ENCODE data around the gene SHOC2. TPM values are rescaled to one million over a fixed set of nuclear protein-coding genes. Genes with fewer than 3 reads are reported as not detected.

The SHOC2 gene
- total RNA-seq, 2 experiments from 2014 or later: 24.9 to 27.2 TPM

- CTCF ChIA-PET: interaction anchor here (0.7 to 1.3 kb wide), 5 partner anchors 12 to 39 kb away, joined by 3 to 7 read pairs (median 4); no protein-coding TSS in a partner anchor
- no peak for DNase-seq
- no peaks in the 10 kb centered on the region for H3K9me3 Mint-ChIP-seq
- H3K4me3 Mint-ChIP-seq: no peak overlapping the region
- H3K27me3 Mint-ChIP-seq (ENCODE audit: low read depth): no peaks in the 10 kb centered on the region
- no peak overlapping the region for H3K27ac Mint-ChIP-seq
- peaks cover 76% of the 10 kb centered on the region for H3K4me1 Mint-ChIP-seq (ENCODE audit: low read depth)
- H3K36me3 Mint-ChIP-seq (ENCODE audit: low read depth): peaks cover 24% of the 10 kb centered on the region
- intact Hi-C loops (cut with micrococcal nuclease): loop anchor here (1.0 kb wide), 1 partner anchor 8 kb away; no protein-coding TSS in a partner anchor
These were observed 37.5 kb upstream of the SHOC2 start for GRCh38 chr10:110881905-110882304.

- intact Hi-C loops (cut with micrococcal nuclease): loop anchor here (1.0 kb wide), 1 partner anchor 19 kb away; no protein-coding TSS in a partner anchor
- Mint-ChIP-seq H3K36me3 (ENCODE audit: low read depth) (peaks cover 31% of the 10 kb centered on the region), H3K27me3 (ENCODE audit: low read depth) (no peaks in the 10 kb centered on the region), H3K4me1 (ENCODE audit: low read depth) (peaks cover 70% of the 10 kb centered on the region), H3K9me3 (no peaks in the 10 kb centered on the region), H3K27ac (peak overlapping the region; percentile 39), H3K4me3 (peak overlapping the region; percentile 11)
- CTCF ChIA-PET: interaction anchor here (1.0 to 2.1 kb wide), 3 partner anchors 9 to 18 kb away, joined by 5 to 7 read pairs (median 7); no protein-coding TSS in a partner anchor
- DNase-seq: no peak
These were observed 35.5 kb upstream of the SHOC2 start for GRCh38 chr10:110883924-110884323.

GRCh38 chr10:110885932-110886674 is 33.3 kb upstream of the SHOC2 start:
- H3K9me3 Mint-ChIP-seq: no peaks in the 10 kb centered on the region
- H3K4me3 Mint-ChIP-seq: no peak overlapping the region
- H3K27me3 Mint-ChIP-seq (ENCODE audit: low read depth): no peaks in the 10 kb centered on the region
- CTCF ChIA-PET: interaction anchor here (0.7 to 1.6 kb wide), 3 partner anchors 10 to 76 kb away, joined by 3 to 8 read pairs (median 5); no protein-coding TSS in a partner anchor
- peaks cover 60% of the 10 kb centered on the region for H3K4me1 Mint-ChIP-seq (ENCODE audit: low read depth)
- DNase-seq: no peak
- peaks cover 37% of the 10 kb centered on the region for H3K36me3 Mint-ChIP-seq (ENCODE audit: low read depth)
- intact Hi-C loops (cut with micrococcal nuclease): no loop called here
- peak overlapping the region; percentile 17 for H3K27ac Mint-ChIP-seq

DNA sequence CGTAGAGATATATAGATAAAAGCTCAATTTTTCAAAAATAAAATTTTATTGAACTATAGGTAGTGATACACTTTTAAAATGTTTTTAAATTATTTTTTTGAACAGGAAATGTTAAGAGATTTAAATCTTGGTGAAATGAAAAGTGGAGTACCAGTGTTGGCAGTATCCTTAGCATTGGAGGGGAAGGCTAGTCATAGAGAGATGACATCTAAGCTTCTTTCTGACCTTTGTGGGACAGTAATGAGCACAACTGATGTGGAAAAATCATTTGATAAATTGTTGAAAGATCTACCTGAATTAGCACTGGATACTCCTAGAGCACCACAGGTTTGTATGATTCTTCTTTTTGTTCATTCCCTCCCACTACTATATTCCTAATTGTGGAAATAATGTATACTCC is 31.8 kb upstream of the SHOC2 start:
- Mint-ChIP-seq H3K27ac (peak overlapping the region; percentile 11), H3K9me3 (no peaks in the 10 kb centered on the region), H3K36me3 (ENCODE audit: low read depth) (peaks cover 32% of the 10 kb centered on the region), H3K27me3 (ENCODE audit: low read depth) (no peaks in the 10 kb centered on the region), H3K4me1 (ENCODE audit: low read depth) (peaks cover 50% of the 10 kb centered on the region), H3K4me3 (no peak overlapping the region)
- no peak for DNase-seq
- CTCF ChIA-PET: interaction anchor here (0.7 to 1.6 kb wide), 5 partner anchors 9 to 711 kb away, joined by 3 to 8 read pairs (median 4); no protein-coding TSS in a partner anchor
- intact Hi-C loops (cut with micrococcal nuclease): no loop called here

DNA sequence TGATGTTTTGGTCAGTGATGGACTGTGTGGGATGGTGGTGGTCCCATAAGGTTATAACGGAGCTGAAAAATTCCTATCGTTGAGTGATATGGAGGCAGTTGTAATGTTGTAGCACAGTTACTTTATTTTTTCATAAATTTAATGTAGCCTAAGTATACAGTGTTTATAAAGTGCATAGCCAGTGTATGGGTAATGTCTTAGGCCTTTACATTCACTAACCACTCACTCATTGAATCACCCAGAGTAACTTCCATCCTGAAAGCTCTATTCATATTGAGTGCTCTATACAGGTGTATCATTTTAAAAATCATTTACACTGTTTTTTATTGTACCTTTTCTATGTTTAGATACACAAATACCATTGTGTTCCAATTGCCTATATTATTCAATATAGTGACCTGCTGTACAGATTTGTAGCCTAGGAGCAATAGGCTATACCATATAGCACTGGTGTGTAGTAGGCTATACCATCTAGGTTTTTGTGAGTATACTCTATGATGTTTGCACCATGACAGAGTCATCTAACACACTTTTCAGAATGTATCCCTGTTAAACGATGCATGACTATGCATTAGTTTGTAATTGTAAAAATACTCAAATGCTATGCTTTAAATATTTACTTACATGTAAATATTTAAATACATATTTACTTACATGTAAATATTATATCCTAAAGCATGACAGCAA is 26.7 kb upstream of the SHOC2 start:
- Mint-ChIP-seq H3K36me3 (ENCODE audit: low read depth) (peaks cover 25% of the 10 kb centered on the region), H3K4me3 (no peak overlapping the region), H3K4me1 (ENCODE audit: low read depth) (peaks cover 34% of the 10 kb centered on the region), H3K27me3 (ENCODE audit: low read depth) (no peaks in the 10 kb centered on the region), H3K27ac (no peak overlapping the region), H3K9me3 (no peaks in the 10 kb centered on the region)
- intact Hi-C loops (cut with micrococcal nuclease): loop anchor here (1.0 to 2.0 kb wide), 5 partner anchors 20 to 586 kb away; no protein-coding TSS in a partner anchor
- DNase-seq: no peak
- CTCF ChIA-PET: interaction anchor here (0.7 to 3.9 kb wide), 9 partner anchors 8 to 147 kb away, joined by 3 to 27 read pairs (median 6); no protein-coding TSS in a partner anchor

DNA sequence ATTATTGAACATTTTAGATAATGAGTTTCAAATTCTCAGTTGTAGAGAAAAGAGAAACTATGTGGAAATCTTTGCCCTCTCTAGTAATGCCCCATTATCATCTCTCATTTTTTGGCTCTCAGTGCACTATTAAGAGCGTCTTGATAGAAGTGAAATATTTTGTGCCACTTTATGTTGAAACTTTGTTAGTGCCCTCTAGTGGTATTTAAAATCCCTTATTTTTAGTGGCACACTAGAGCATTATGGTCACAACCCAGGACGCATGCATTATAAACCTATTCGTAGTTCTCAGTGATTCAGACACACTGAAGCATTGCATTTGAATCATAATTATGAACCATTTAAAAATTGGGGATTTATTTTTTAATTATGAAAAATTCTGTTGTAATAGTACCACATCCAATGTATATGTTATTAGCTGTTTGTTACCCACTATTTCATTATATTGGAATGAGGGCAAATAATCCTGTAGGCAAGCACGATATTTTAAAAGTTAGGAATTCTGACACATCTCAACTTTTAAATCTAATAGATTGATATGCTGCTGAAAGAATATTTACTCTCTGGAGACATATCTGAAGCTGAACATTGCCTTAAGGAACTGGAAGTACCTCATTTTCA is 25.7 kb upstream of the SHOC2 start:
- no peak overlapping the region for H3K4me3 Mint-ChIP-seq
- intact Hi-C loops (cut with micrococcal nuclease): loop anchor here (1.0 to 2.0 kb wide), 5 partner anchors 21 to 587 kb away; no protein-coding TSS in a partner anchor
- H3K9me3 Mint-ChIP-seq: no peaks in the 10 kb centered on the region
- H3K27me3 Mint-ChIP-seq (ENCODE audit: low read depth): no peaks in the 10 kb centered on the region
- CTCF ChIA-PET: interaction anchor here (0.6 to 3.9 kb wide), 18 partner anchors 9 to 823 kb away, joined by 3 to 27 read pairs (median 4); no protein-coding TSS in a partner anchor
- no peak overlapping the region for H3K27ac Mint-ChIP-seq
- peaks cover 42% of the 10 kb centered on the region for H3K4me1 Mint-ChIP-seq (ENCODE audit: low read depth)
- no peak for DNase-seq
- H3K36me3 Mint-ChIP-seq (ENCODE audit: low read depth): peaks cover 28% of the 10 kb centered on the region

DNA sequence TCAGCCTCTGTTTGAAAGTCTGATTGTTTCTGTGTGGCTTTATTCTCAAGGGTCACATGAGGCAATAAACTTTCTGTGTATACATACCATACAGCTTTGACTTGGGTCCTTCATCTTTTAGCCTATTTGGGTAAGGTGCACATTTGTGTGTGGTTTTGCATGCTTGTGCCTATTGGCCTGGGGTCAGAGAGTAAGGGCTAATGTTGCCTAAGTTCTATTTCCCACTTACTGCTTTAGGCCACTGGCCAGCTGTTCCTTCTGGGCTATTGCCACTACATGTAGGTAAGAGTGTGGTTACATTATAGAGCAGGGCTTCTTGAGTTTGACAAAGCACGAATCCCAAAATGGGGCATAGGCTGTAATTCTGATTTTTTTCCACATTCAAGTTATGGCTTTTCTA is 22.2 kb upstream of the SHOC2 start:
- Mint-ChIP-seq H3K27ac (no peak overlapping the region), H3K4me3 (no peak overlapping the region), H3K27me3 (ENCODE audit: low read depth) (no peaks in the 10 kb centered on the region), H3K36me3 (ENCODE audit: low read depth) (peaks cover 28% of the 10 kb centered on the region), H3K4me1 (ENCODE audit: low read depth) (peaks cover 39% of the 10 kb centered on the region), H3K9me3 (no peaks in the 10 kb centered on the region)
- CTCF ChIA-PET: interaction anchor here (0.6 to 2.3 kb wide), 13 partner anchors 10 to 1575 kb away, joined by 3 to 10 read pairs (median 3); partner anchors contain the start of genes BBIP1 and SHOC2
- DNase-seq: no peak
- intact Hi-C loops (cut with micrococcal nuclease): no loop called here

- intact Hi-C loops (cut with micrococcal nuclease): no loop called here
- Mint-ChIP-seq H3K27ac (peak overlapping the region; percentile 17), H3K4me1 (ENCODE audit: low read depth) (peaks cover 49% of the 10 kb centered on the region), H3K36me3 (ENCODE audit: low read depth) (peaks cover 30% of the 10 kb centered on the region), H3K4me3 (no peak overlapping the region), H3K9me3 (no peaks in the 10 kb centered on the region), H3K27me3 (ENCODE audit: low read depth) (no peaks in the 10 kb centered on the region)
- DNase-seq: no peak
- CTCF ChIA-PET: interaction anchor here (0.9 to 2.3 kb wide), 6 partner anchors 9 to 284 kb away, joined by 3 to 6 read pairs (median 3); partner anchors contain the start of genes BBIP1 and SHOC2
These were observed 21.0 kb upstream of the SHOC2 start for GRCh38 chr10:110898391-110898790.

- CTCF ChIA-PET: interaction anchor here (0.6 to 1.2 kb wide), 5 partner anchors 10 to 57 kb away, joined by 3 to 4 read pairs (median 3); no protein-coding TSS in a partner anchor
- peaks cover 52% of the 10 kb centered on the region for H3K4me1 Mint-ChIP-seq (ENCODE audit: low read depth)
These were observed 18.4 kb upstream of the SHOC2 start for GRCh38 chr10:110900983-110901382.

DNA sequence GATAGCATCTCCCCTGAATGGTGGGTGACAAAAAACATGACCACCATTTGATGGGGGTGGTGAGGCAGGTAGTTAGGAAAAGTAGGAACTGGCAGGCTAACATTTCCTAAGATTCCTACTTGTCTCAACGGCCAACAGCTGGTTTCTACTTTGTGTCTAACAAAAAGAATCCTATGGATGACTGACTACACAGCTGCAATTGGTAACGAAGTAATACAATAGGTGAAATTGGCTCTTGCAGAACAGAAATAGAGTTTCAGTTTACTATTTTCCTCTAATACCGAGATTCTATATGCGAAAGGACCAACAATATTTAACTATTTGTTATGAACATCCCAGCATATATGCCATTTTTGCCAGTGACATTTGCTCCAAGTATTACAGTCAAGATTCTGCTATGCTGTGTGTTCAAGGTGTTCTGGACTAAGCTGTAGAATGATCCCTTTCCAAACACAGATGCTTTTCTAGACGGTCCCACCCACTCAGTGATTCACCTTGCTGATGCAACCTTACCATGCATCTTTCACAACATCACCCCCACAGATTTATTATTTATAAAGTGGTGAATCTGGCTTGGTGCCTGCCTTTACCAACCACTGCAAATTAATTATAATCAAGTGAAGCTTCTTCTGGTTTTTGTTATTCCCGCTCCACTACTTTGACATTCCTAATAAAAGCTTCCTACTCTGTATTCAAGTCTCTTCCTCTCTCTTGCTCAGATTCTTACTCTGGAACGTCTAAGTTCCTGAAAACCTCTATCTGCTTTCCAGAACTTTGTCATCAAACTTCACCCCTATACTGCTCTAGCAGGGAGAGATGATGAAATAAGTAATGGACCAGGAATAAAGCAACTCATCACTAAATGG is 17.2 kb upstream of the SHOC2 start:
- peaks cover 25% of the 10 kb centered on the region for H3K36me3 Mint-ChIP-seq (ENCODE audit: low read depth)
- peak overlapping the region; percentile 17 for H3K4me3 Mint-ChIP-seq
- H3K4me1 Mint-ChIP-seq (ENCODE audit: low read depth): peaks cover 44% of the 10 kb centered on the region
- H3K27me3 Mint-ChIP-seq (ENCODE audit: low read depth): no peaks in the 10 kb centered on the region
- peak overlapping the region; percentile 74 for H3K27ac Mint-ChIP-seq
- peak; percentile 76 for DNase-seq
- intact Hi-C loops (cut with micrococcal nuclease): loop anchor here (1.0 kb wide), 1 partner anchor 30 kb away; no protein-coding TSS in a partner anchor
- CTCF ChIA-PET: interaction anchor here (0.7 to 2.3 kb wide), 10 partner anchors 9 to 813 kb away, joined by 3 to 9 read pairs (median 4); partner anchors contain the start of genes BBIP1 and SHOC2
- no peaks in the 10 kb centered on the region for H3K9me3 Mint-ChIP-seq

More at GRCh38 chr10:110900983-110901382, 18.4 kb upstream of the SHOC2 start:
- DNase-seq: no peak
- H3K27ac Mint-ChIP-seq: no peak overlapping the region
- H3K36me3 Mint-ChIP-seq (ENCODE audit: low read depth): peaks cover 26% of the 10 kb centered on the region
- H3K27me3 Mint-ChIP-seq (ENCODE audit: low read depth): no peaks in the 10 kb centered on the region
- no peaks in the 10 kb centered on the region for H3K9me3 Mint-ChIP-seq
- no peak overlapping the region for H3K4me3 Mint-ChIP-seq
- intact Hi-C loops (cut with micrococcal nuclease): no loop called here
